ENCODE measurements around the gene RARA.

DNA sequence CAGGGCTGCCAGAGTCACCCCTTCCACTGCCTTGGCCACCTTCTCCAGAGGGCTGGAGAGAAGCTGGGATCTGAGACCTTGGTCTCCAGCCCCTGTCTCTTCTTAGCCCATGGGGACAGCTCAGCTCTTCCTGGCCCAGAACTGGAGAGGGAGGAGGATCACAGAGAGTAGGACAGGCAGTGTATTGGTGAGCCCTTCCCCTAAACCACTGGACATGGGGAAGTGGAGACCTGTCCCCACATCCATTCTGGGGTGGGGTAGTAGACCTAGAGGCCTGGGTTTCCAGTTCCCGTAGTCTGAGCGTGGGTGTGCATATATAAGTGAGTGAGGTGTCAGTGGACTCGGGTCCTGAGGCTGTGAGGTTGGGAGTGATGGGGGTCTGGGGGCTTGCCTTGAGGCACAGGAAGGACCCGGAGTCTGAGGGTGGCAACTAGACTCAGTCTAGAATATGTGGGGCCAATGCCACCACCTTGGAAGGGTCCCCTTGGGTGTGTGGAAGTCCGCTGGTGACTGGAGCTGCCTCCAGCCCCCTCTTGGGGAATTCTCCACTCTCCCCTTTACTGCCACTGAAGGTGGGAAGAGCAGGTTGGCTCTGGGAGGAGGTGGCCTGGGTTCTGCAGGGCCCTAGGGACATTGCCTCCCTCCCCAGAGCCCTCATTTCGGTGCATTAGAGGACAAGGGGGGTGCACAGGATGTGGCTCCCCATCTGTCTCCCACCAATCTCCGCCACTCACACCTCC is 35.6 kb downstream of the RARA start:
- TF ChIP-seq EZH2phosphoT487 (IDR thresholded peaks at IDR 0.05; ENCODE audit: unreplicated experiment): no peak
- TF ChIP-seq, protein P1, sequence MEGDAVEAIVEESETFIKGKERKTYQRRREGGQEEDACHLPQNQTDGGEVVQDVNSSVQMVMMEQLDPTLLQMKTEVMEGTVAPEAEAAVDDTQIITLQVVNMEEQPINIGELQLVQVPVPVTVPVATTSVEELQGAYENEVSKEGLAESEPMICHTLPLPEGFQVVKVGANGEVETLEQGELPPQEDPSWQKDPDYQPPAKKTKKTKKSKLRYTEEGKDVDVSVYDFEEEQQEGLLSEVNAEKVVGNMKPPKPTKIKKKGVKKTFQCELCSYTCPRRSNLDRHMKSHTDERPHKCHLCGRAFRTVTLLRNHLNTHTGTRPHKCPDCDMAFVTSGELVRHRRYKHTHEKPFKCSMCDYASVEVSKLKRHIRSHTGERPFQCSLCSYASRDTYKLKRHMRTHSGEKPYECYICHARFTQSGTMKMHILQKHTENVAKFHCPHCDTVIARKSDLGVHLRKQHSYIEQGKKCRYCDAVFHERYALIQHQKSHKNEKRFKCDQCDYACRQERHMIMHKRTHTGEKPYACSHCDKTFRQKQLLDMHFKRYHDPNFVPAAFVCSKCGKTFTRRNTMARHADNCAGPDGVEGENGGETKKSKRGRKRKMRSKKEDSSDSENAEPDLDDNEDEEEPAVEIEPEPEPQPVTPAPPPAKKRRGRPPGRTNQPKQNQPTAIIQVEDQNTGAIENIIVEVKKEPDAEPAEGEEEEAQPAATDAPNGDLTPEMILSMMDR (conservative IDR thresholded peaks at IDR 0.05; ENCODE audit: low read depth in 2 of 2): no peak
